SHP77 treated with DMSO at 0.1 percent for 48 hours (cell line): ENCODE results near the gene TMEM176A.
"Not testable (repeated sequence)": the region's sequence is repeated elsewhere in the genome, so short reads cannot be mapped to it uniquely, and the experiment has no call there.

Experiments
- DNase-seq: peaks from one replicate; lab custom pipeline; 2025; lab: John Stamatoyannopoulos, UW

TMEM176A gene

DNA sequence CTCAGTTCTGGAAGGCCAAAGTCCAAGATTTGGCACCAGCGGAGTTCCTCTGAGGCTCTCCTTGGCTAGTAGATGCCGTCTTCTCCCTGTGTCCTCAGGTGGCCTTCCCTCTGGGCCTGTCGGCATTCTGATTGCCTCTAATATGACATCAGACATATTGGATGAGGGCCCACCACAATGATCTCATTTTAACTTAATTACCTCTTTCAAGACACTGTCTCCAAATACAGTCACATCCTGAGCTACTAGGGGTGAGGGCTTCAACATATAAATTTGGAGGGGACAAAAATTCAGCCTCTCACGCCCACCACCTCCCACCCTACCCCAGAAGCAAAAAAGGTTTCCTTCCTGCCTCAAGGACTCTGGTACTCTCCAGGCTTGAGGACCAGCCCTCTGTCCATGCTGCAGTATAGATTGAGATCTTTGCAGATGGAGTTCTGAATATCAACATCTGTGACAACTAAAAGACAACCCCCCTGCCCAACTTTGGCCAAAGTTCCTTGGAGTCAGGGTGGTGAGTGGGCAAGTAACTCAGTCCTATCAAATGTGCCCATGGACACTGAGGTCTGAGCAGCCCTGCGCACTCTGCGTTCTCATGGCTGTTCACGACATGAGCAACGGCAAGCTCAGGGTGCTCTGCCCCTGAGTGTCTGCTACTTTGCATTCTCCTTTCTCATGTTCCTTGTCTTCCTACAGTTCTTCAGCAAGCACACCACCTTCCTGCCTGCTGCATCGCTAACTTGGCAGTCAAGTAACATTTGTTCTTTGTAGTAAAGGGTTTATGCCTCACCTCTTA is 11.9 kb upstream of the TMEM176A start:
- DNase-seq: no peak

DNA sequence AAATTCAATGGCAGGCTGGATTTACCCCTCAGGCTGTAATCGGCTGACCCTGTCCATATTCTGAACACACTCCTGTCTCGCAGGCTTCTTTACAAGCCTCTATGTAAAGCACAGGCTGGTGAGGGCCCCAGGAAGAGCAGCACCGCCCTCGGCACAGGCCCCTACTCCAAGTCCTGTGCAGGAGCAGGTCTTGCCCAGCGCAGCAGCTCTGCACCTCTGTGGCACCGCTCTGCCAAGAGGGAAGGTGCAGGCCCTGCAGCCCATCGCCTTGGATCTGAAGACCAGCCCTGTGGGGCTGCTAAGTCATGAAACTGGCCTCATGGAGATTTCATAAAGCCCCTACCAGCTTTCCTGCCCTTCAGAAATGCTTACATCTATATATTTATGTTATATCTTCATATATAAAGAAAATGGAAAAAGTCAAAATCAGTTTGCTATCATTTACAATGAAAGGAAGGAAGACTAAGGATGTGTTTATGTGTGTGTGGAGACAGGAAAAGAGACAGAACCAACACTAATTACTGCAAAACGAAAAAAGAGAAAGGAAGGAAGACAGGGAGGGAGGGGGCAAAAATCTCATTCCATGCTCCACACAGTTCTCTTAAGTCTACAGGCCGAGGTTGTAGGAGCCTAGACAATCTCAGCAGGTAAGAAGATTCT is 10.0 kb upstream of the TMEM176A start:
- DNase-seq: no peak

DNA sequence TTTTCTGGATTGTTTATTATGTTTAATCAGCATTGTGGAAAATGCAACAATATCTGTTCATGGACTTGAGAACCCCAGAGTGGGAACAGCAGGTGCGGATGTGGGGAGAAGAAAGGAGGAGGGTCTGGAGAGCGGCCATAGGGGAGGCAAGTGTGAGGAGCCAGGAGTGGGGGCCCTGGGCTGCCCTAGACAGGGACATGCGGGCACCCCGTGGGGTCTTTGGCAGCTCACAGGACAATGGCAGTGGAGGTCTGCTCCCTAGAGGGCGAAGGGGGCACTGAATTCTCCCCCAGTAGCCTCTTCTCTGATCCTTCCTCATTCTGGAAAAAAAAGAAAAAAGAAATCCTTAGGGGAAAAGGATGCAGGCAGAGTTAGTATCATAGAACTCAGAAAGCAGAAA is 9.3 kb upstream of the TMEM176A start:
- DNase-seq: no peak

DNA sequence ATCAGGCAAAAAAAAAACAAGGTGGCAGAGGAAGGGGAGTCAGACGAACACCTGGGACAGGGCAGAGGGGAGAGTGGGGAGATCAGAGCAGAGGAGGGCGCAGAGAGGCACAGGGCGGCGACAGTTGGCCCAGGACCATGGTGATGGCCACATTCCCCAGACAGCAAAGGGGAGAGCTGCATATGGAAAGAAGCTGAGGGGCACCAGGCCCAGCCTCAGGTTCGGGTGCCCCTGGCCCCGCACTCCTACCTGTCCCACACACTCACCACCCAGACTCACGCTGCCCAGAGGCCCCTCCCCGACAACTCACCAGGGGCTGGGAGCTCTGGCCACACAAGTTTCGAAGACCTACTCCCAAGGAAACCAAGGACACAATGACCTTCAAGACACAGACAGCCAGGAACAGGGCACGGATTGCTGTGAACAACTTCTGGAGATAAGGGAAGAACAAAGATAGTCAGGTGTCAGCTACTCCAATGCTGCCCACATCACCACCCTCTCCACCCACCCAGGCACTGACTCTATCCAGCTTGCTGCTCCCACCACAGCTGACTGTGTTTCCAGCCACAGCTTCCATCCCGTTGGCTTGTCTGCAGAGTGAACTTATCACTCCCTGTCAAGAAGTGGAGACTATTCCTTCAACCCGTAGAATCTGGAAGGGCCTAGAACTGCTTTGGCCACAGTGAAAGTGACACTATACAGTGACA is 8.7 kb upstream of the TMEM176A start:
- no peak for DNase-seq

DNA sequence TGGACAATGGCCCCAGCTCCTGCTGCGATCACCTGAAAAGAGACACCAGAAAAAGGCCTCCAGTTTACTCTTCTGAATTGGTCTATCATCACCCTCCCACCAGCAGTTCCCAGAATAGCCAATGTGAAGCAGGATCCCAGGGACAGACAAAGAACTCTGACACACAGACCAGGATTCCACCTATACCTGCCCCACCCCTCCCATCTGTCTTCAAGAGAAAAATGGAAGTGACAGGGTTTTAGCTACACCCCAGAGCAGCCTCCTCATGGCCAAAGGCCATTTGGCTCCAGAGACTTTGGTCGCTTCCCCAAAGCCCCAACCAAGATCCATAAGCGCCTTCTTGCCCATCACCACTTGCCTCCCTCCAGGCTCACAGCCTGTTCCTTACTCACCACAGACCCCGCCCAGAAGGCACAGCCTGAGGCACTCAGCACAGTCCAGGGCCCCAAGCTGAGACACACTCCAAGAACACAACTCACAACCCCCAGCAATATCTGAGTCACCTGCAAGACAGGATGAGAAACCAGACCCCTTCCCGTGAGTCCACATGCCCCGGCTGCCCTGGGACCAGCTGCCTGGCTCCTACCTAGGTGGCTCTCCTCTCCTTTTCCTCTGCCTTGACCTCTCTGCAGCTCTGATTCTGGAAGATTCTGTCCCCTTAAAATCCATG is 6.9 kb upstream of the TMEM176A start:
- DNase-seq: no peak

DNA sequence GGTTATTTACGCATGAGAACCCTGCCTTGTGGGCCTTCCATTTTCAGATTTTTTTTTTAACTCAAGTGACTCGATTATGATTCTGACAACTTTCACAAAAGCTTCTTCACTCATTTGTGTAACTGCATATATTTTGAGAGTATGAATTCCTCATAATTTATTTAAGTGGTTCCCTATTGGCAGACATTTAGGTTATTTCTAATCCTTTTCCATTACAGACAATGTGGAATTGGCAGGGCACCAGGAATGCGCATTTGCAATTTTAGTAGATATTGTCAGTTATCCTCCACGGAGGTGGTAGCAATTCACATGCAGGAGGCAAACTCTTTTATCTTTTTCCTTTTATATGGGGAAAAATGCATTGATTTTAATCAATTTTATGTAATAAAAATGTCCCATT is 2.9 kb upstream of the TMEM176A start:
- DNase-seq: no peak

DNA sequence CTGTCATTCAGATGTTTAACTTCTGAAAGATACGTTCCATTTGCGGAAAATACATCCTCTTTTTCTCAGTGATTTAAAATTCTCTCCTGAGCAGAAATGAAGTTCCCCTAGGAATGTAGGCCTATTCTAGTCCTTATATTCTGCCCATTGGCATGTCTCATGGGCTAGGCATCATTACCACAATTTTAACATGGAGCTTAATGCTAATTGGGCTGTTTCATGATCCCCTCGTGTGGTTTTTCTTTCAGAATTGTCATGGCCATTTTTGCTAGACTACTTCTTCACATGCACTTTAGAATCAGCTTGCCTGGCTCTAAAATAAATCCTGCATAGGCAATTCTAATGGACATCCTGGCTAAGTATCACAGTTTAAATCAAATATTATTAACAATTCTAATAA is 1.4 kb upstream of the TMEM176A start:
- no peak for DNase-seq

DNA sequence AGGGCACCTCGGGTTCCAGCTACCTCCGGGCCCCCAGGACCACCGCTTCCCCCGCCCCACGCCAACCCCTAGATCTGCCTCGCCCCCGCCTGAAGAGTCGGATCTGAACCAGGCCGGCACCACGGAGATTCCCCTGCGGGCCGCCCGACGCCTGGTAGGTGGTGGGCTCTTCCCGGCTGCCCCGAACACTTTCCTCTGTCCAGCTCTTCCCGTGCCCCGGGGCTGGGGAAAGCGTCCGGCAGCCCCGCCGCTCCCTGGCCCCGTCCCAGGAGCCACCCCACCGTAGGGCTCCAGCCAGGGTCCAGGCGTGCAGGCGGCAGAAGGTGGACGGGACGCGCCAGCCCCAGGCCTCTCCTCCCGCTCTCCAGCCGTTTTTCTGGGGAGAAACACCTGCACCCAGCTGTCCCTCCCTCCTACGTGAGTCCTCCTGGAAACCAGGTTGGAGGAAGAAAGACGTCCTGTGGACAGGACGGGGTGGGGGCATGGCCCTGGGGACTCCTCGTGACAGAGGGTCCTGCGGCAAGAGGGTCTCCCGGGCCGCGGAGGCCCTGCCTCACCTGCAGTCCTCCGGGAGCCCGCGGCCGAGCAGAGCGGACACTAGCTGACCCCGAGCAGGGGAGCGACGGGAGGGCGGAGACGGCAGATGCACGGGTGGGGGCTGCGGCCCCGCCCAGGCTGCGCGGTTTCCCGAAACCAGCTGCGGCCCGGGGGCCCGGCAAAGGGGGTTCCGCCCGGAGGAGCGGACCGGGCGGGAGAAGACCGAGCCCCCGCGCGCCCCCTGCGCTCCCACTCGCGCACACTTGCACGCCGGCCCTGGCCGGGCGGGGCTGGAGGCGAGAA is 608 bp upstream of the TMEM176A start, which contains the start of gene TMEM176B:
Gene TMEM176B (minus strand): TSS at position 624 of the 840 bp plus-strand sequence. CDS start 3,795 bp downstream, outside the sequence.
- no peak for DNase-seq

DNA sequence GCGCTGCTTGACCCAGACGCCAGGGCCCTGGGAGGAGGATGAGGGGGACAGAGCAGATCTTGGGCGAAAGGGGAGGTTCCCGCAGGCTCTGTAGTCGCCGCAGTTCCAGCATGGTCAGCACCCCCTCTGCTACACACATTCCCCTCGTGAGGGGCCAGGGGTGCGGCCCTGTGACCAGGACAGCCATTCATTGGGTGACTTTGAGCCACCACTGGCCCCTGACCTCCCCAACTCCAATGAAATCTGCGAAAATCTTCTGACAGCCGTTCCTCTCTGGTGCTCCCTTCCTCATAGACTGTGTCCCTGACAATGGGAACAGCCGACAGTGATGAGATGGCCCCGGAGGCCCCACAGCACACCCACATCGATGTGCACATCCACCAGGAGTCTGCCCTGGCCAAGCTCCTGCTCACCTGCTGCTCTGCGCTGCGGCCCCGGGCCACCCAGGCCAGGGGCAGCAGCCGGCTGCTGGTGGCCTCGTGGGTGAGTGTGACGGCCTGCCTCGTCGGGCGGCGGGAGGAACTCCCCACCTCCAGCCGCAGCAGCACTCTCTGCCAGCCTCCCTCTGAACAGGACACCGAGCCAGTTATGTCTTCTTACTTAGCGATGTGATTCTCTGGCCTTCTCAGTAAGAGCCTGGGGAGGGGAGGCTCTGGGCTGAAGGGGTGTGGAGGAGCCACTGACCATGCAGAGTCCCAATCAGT is 825 bp downstream of the TMEM176A start:
- DNase-seq: no peak

DNA sequence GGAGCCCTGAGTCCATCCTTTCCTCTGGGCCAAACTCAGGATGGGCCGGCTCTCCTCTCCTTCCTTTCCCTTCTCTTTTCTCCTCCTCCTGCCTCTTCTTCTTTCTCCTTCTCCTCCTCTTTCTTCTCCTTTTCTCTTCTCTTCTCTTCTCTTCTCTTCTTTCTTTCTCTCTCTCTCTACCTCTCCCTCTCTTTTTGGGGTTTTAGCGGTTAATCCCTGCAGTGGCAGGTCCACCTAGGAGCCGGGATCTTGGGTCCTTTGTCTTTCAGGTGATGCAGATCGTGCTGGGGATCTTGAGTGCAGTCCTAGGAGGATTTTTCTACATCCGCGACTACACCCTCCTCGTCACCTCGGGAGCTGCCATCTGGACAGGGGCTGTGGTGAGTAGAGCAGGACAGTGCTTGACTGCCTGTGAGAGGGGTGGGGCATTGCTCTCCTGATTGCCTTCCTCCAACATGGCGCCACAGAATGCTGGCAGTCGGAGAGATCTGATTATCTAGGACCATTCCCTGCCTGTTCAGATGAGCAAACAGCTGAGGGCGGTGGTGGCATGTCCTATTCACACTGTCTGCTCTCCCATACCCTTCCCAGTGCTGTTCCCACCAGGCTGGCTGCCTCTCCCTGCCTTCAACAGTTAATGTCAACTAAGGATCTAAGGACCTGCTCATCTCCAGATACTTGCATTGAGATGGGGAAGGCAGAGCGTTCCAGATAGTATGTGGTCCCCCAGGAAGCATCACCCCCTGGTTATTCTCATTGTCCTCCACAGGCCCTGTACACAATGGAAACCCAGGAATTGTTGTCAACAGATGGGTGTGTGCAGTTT is 1.6 kb downstream of the TMEM176A start:
- DNase-seq: no peak

DNA sequence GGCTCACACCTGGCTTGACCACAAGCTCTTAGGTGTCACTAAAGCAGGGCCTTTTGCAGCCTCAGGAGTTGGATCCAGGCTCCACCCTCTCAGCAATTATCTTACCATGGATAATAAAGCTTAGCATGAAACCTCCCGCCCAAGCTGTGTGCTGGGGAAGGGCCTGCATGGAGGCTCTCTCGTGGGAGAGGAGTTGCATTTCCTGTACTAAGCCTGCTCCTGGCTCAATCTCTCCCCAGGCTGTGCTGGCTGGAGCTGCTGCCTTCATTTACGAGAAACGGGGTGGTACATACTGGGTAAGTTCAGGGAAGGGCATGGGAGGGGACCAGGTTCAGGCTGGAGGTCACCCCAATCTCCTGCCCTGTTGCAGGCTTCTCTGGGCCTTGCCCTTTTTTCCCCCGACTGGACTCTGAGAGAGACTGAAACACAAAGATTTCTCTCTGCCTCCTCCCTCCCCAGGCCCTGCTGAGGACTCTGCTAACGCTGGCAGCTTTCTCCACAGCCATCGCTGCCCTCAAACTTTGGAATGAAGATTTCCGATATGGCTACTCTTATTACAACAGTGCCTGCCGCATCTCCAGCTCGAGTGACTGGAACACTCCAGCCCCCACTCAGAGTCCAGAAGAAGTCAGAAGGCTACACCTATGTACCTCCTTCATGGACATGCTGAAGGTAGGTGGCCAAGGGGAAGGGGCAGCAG is 2.7 kb downstream of the TMEM176A start:
- no peak for DNase-seq

DNA sequence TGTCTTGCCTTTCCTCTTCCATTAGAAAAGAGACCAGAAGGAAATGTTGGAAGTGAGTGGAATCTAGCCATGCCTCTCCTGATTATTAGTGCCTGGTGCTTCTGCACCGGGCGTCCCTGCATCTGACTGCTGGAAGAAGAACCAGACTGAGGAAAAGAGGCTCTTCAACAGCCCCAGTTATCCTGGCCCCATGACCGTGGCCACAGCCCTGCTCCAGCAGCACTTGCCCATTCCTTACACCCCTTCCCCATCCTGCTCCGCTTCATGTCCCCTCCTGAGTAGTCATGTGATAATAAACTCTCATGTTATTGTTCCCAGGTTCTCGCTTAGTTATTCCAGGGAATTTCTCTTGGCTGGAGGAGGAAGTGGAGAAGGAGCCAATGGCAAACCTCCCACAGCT is 4.2 kb downstream of the TMEM176A start:
- no peak for DNase-seq

DNA sequence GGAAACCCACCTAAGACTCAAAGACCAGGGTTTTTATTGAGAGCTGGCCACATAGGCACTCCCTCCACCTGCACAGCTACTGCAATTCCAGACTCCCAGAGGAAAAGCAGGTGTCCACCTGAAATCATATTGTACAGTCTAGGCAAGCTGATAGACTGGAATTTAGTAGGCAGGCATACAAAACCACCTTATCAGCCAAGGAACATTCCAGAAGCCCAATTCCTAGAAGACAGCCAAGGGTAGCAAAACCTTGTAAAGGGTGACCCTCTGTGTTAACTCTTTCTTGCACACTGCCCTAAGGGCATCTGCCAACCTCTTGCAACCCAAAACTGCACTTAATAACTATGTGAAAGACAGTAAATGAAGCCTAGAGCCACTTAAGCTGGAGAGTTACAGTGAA is 5.3 kb downstream of the TMEM176A start:
- no peak for DNase-seq

DNA sequence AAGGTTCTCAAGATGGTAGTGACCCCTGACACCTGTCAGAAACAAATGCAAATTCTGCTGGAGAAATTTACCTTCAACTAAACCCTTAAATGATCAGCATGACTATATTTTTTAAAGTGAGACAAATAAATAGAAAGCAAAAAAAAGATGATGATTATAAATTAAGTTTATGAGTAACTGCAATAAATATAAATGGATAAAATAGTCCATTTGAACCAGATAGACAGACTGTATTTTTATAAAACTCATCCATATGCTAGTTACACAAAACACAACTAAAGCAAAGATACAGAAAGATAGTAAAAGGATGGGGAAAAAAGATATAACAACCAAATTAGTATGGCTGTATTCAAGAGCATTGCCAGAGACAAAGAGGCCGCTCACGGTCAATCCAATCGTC is 5.9 kb downstream of the TMEM176A start:
- no peak for DNase-seq

DNA sequence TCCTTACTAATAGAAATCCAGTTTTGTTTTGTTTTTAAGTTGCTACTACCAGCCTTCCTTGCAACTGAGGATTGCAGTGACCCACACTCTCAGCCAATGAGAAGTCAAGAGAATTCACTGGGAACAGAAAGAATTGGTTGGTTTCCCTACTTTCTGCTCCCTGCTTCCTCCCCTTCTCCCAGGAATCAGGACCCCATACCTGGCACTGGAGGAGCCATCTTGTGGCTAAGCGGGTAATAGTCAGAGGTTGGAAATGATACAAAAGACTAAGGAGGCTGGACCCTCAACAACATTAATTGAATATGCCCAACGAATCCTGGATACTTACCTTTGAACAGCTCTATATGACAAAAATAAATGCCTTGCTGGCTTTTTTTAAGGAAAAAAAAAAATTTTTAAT is 6.3 kb downstream of the TMEM176A start:
- no peak for DNase-seq

DNA sequence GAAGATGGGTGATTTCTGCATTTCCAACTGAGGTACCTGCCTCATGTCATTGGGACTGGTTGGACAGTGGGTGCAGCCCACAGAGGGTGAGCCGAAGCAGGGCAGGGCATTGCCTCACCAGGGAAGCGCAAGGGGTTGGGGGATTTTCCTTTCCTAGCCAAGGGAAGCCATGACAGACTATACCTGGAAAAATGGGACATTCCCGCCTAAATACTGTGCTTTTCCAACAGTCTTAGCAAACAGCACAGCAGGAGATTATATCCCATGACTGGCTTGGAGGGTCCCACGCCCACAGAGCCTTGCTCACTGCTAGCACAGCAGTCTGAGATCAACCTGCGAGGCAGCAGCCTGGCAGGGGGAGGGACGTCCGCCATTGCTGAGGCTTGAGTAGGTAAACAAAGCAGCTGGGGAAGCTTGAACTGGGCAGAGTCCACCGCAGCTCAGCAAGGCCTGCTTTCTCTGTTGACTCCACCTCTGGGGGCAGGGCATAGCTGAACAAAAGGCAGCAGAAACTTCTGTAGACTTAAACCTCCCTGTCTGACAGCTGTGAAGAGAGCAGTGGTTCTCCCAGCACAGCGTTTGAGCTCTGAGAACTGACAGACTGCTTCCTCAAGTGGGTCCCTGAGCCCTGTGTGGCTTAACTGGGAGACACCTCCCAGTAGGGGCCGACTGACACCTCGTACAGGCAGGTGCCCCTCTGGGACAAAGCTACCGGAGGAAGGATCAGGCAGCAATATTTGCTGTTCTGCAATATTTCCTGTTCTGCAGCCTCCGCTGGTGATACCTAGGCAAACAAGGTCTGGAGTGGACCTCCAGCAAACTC is 7.3 kb downstream of the TMEM176A start:
- not testable (repeated sequence) for DNase-seq

DNA sequence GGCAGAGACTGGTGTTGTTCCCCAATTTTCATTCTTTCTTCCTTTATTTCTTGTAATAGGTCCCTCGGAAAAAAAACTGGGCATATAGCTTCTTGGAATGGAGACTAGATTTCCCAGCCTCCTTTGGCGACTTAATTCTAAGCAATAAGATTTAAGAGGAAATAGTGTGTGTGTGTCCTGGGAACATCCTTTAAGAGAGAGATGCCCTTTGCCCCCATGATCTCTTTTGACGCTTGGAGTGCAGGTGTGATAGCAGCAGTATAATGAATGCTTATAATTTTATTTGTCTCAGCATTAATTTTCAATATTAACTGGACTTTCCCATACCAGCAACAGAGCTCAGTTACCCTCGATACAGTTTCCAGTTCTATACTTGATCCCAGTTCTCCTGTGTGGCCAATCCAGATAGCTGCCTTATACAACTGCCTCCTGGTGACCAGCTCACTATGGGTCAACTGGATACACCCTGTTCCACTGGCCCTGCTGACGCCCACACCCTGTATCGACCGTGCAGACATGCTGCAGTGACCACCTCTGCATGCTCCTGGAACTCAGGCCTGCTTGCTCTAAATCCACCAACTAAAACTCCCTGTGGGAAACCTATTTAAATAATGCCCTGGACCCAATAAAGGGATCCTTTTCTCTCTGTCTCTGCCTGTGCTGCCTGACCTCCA is 13.9 kb downstream of the TMEM176A start:
- no peak for DNase-seq

DNA sequence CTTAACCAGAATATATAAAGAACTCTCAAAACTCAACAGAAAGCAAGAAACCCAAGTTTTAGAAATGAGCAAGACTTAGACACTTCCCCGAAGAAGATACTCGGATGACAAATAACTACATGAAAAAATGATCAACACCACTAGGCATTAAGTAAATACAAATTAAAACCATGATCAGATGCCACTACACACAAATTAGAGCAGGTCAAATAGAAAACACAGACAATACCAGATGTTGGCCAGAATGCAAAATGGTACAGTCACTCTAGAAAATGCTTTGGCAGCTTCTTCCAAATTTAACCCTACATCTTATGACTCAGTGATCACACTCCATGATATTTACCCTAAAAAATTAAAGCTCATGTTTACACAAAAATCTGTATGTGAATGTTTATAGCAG is 18.4 kb downstream of the TMEM176A start:
- no peak for DNase-seq
